Heart right ventricle (tissue), 16 donors: ENCODE data around the gene PNPLA8. TPM values are rescaled to one million over a fixed set of nuclear protein-coding genes. Genes with fewer than 3 reads are reported as not detected.

Source experiments
- ATAC-seq, 8 donors: fragments of 200-7000 bp; cut with Tn5 transposase; one replicate each; pipeline ENCODE4 v1.9.1; 2020; ENCODE audit warnings: mild to moderate bottlenecking in 8 of 8, moderate library complexity in 8 of 8, moderate number of reproducible peaks in 1 of 8
- DNase-seq, 2 donors: peaks; one replicate each; pipeline ENCODE4 v3.0.0-alpha.2; 2020
- H3K27ac ChIP-seq, 10 donors: fragments of 200-600 bp; sonication (generic) in 2 of 10; one replicate each; pipeline versions ENCODE4 v1.5.0 to v1.8.0; 2020 to 2022; ENCODE audit warnings: mild to moderate bottlenecking in 3 of 10
- H3K27me3 ChIP-seq, 7 donors: fragments of 200-600 bp; one replicate each; pipeline ENCODE4 v1.8.0; 2021 to 2022; ENCODE audit warnings: mild to moderate bottlenecking in 2 of 7
- H3K36me3 ChIP-seq, 9 donors: fragments of 200-600 bp; sonication (generic) in 1 of 9; one replicate each; pipeline versions ENCODE4 v1.5.0 to v1.8.0; 2020 to 2022; ENCODE audit warnings: mild to moderate bottlenecking in 2 of 9
- H3K4me1 ChIP-seq, 9 donors: fragments of 200-600 bp; sonication (generic) in 1 of 9; one replicate each; pipeline versions ENCODE4 v1.5.0 to v1.8.0; 2020 to 2022; ENCODE audit warnings: mild to moderate bottlenecking in 4 of 9
- H3K4me3 ChIP-seq, 10 donors: fragments of 200-600 bp; sonication (generic) in 2 of 10; one replicate each; pipeline versions ENCODE4 v1.5.0 to v1.8.0; 2020 to 2022; ENCODE audit warnings: mild to moderate bottlenecking in 7 of 10, moderate library complexity in 2 of 10
- H3K9me3 ChIP-seq, 11 donors: fragments of 200-600 bp in 10 of 11; sonication (generic) in 2 of 11; one replicate each; pipeline versions ENCODE4 v1.5.0 to v1.8.0; 2013 to 2022; ENCODE audit warnings: mild to moderate bottlenecking in 2 of 11, control low read depth in 1 of 11, moderate library complexity in 1 of 11
- CTCF ChIP-seq, 9 donors: fragments of 200-600 bp; sonication (generic) in 2 of 9; IDR thresholded peaks; one replicate each; pipeline versions ENCODE4 v1.5.0 to v1.8.0; 2021 to 2022; ENCODE audit warnings: antibody characterized with exemption in 9 of 9, mild to moderate bottlenecking in 5 of 9, moderate library complexity in 1 of 9
- whole genome bisulfite sequencing, 2 donors: extraction: QIAGEN DNeasy Blood & Tissue Kit; methylation state at CpG; one replicate each; pipeline ENCODE4 v1.1.7; 2013; ENCODE audit warnings: inconsistent platforms in 1 of 2; 5-methylcytosine and 5-hydroxymethylcytosine counted together
- intact Hi-C, 10 donors: fragments of 100-400 bp; cut with DNase I; formaldehyde crosslinking; loops; one replicate each; pipeline versions ENCODE4 v1.11.1 to v1.14.2; 2022
- polyA plus RNA-seq, 2 donors: library from polyadenylated mRNA; stranded (reverse); fragments of 200-250 nt; gene quantifications; one replicate each; pipeline ENCODE4 v1.2.3, GENCODE V29; 2013
- total RNA-seq, 10 donors: library from RNA; stranded (reverse); fragmentation: NEBNext Ultra II Directional in 3 of 10; extraction: Animal tissue kit (Norgen Biotek cat#: 25700) in 3 of 10; gene quantifications; one replicate each; pipeline versions ENCODE4 v1.2.1 to v1.2.4, GENCODE V29; 2021 to 2023
- donor health status: Arrhythmogenic right ventricular cardiomyopathy.
- donor health status: ischemic (EF 13 %, LVEDD 7.1; RV severe dilation, severe dysfunction).
- donor health status: healthy with polysubstance abuse.
- donor health status: DM: no; HTN: yes; CAD: no.
- donor health status: DM: no; HTN: no; CAD: no.
- donor health status: ischemic (EF 25% LVEDD 6.9; RV normal size, moderate dysfunction).
- donor health status: ischemic (EF 25% LVEDD 5.7; RV mildly dilated, moderate dysfunction).
- donor health status: healthy.
- donor health status: DM: yes; HTN: yes; CAD: no.
- donor health status: Ischemic cardiomyopathy.
- donor health status: ischemic (EF 35%, LVEDD 5.7; RV mildly dilated, moderate dysfunction).
- donor health status: nonischemic (EF 11% LVEDD 7.7; RV severe dilation, severe dysfunction).
- donor health status: DM: yes; HTN: yes; CAD: no.
- donor health status: PGD.
- donor health status: ischemic (EF 29% LVEDD 5.4; RV normal size, mild dysfunction).
- donor health status: nonischemic (EF 23%, LVEDD 6.1; RV moderate dilation, normal function).

Gene PNPLA8
- total and polyA plus RNA-seq, 12 donors: 13.2 to 39.9 (median 35.1) TPM

DNA sequence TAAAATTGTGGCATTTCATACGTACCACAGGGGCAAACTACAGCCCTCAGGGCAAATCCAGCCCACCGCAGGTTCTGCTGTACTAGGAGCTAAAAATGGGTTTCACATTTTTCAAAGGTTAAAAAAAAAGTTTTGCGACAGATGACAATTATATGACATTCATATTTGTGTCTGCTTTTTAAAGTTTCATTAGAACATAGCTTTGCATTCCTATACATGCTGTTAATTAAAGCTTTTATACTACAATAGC lies 758 bp upstream of the PNPLA8 start:
- H3K36me3 ChIP-seq: no peaks in the 10 kb centered on the region
- peak overlapping the region; percentile 78 to 99 (median 96) for H3K27ac ChIP-seq
- H3K4me3 ChIP-seq: peak overlapping the region; percentile 11 to 80 (median 74)
- intact Hi-C loops: loop anchor here in 8 of 10 donors (1.0 to 5.0 kb wide), 4 partner anchors 41 to 46 kb away; partner anchors contain the start of genes DNAJB9 (in 7 of the 8) and THAP5 (in 7 of the 8)
- no peaks in the 10 kb centered on the region for H3K27me3 ChIP-seq
- H3K4me1 ChIP-seq: peaks cover 7 to 41% (median 31%) of the 10 kb centered on the region in 9 donors
- no peak for DNase-seq
- 5 to 8% methylated on average over 3 of the region's 3 CpGs for WGBS, 2 donors
- no peak for ATAC-seq
- H3K9me3 ChIP-seq: no peaks in the 10 kb centered on the region
- TF ChIP-seq CTCF (IDR thresholded peaks at IDR 0.05): no peak

- no peak for TF ChIP-seq CTCF (IDR thresholded peaks at IDR 0.05)
- ATAC-seq (peak; percentile 68 to 90 (median 82)), DNase-seq (peak in 1 of 2 donors; percentile 85)
- H3K9me3 ChIP-seq: no peaks in the 10 kb centered on the region
- no peaks in the 10 kb centered on the region for H3K27me3 ChIP-seq
- peak overlapping the region; percentile 85 to 99 (median 96) for H3K27ac ChIP-seq
- intact Hi-C loops: loop anchor here in 3 of 10 donors (5.0 kb wide), 2 partner anchors 42 to 47 kb away; partner anchors contain the start of genes DNAJB9 (in 2 of the 3) and THAP5 (in 2 of the 3)
- peak overlapping the region; percentile 62 to 80 (median 77) for H3K4me3 ChIP-seq
- no peaks in the 10 kb centered on the region for H3K36me3 ChIP-seq
- H3K4me1 ChIP-seq: peaks cover 7 to 53% (median 34%) of the 10 kb centered on the region in 9 donors
- 0 to 1% methylated on average over 22 of the region's 22 CpGs for WGBS, 2 donors
Observed at GRCh38 chr7:108525327-108525984, 479 bp downstream of the PNPLA8 start.

DNA sequence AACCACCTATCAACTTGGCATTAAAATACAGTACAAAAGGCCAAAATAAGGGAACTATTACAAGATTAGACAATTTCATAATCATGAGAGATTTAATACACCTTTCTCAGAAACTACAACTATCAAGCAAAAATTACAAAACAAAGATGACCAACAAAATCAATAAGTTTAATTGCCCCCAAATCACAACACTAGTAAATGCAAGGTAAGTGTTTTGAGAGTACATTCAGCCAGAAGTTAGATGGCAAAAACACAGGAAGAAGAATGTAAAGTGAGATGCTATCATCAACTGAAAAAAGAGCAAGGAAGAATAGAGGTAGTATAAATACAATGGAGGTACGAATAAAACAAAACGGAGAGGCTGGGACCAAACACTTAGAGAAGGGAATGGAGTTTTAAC lies 3.2 kb downstream of the PNPLA8 start:
- no peak for TF ChIP-seq CTCF (IDR thresholded peaks at IDR 0.05)
- no peak for DNase-seq
- Histone ChIP-seq H3K27ac (peak overlapping the region in 1 of 10 donors; percentile 24), H3K27me3 (no peaks in the 10 kb centered on the region), H3K36me3 (peaks cover 0 to 13% (median 2%) of the 10 kb centered on the region in 9 donors), H3K4me3 (no peak overlapping the region), H3K4me1 (peaks cover 14 to 69% (median 45%) of the 10 kb centered on the region in 9 donors), H3K9me3 (peaks cover 0 to 4% (median 0%) of the 10 kb centered on the region in 11 donors)
- 70 to 79% methylated on average over 2 of the region's 2 CpGs for WGBS, 2 donors
- intact Hi-C loops: no loop called here
- ATAC-seq: no peak

DNA sequence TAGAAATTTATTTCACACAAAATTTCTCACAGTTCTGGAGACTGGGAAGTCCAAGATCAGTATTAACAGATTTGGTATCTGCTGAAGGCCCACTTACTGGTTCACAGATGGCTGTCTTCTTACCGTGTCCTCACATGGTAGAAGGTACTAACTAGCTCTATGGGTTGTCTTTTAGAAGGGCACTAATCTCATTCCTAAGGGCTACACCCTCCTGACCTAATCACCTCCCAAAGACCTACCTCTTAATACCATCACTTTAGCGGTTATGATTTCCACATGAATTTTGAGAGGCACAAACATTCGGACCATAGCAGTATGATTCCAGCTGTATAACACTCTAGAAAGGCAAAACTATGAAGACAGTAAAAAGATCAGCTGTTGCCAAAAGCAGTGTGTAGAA lies 8.0 kb downstream of the PNPLA8 start:
- DNase-seq (no peak), ATAC-seq (no peak)
- Histone ChIP-seq H3K9me3 (peaks cover 0 to 7% (median 0%) of the 10 kb centered on the region in 11 donors), H3K27me3 (no peaks in the 10 kb centered on the region), H3K36me3 (peaks cover 0 to 49% (median 13%) of the 10 kb centered on the region in 9 donors), H3K4me3 (no peak overlapping the region), H3K4me1 (peaks cover 8 to 43% (median 25%) of the 10 kb centered on the region in 9 donors), H3K27ac (no peak overlapping the region)
- intact Hi-C loops: no loop called here
- WGBS, 2 donors: 98 to 99% methylated on average over 3 of the region's 3 CpGs
- TF ChIP-seq CTCF (IDR thresholded peaks at IDR 0.05): no peak
